Ureter (tissue), 1 donor: Measurements from ENCODE around the gene DNMT1. TPM values are rescaled to one million over a fixed set of nuclear protein-coding genes. Genes with fewer than 3 reads are reported as not detected.

Experiments
- DNase-seq: peaks from one replicate; pipeline ENCODE4 v3.0.0-alpha.2; 2020; ENCODE audit warnings: low spot score
- total RNA-seq: library from RNA; stranded (reverse); gene quantifications from one replicate; pipeline ENCODE4 v1.2.4, GENCODE V29; 2023
- donor health status: DM: yes; HTN: yes; CAD: no.

The DNMT1 gene
- total RNA-seq, 1 donor from 2014 or later, result 61.1 TPM

DNA sequence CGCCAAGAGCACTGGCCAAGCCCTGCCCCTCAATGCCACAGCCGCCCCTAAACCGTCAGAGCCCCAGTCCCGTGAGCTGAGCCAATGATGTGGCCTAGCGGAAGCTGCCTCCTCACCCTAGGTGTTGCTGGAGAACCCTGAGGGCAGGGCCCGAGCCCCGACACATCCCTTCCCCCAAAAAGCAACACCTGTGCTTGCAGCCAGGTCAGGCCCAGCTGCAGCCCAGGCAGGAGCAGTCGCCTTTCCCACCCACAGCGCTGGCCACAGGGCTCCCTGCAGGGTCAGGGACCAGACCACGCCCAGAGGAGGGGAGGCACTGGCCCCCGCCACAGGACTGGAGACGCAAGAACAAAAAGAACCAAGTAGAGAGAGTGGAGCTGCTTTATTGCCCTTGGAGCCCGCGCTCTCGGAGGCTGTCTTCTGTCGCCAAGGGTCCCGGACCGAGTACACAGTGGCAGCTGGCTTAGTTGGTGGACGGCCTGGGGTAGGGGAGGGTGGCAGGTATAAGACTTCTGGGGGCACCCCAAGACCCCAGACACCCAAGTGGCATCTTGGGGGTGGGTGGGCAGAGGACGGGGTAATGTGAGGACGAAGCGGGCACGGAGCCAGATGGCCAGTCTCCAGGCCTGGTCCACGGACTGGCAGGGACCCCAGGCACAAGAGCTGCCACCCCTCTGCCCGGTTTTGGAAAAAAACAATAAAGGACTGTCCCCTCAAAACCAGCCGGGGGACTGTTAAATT lies 79.9 kb downstream of the DNMT1 start:
- DNase-seq, result peak; percentile 45

DNA sequence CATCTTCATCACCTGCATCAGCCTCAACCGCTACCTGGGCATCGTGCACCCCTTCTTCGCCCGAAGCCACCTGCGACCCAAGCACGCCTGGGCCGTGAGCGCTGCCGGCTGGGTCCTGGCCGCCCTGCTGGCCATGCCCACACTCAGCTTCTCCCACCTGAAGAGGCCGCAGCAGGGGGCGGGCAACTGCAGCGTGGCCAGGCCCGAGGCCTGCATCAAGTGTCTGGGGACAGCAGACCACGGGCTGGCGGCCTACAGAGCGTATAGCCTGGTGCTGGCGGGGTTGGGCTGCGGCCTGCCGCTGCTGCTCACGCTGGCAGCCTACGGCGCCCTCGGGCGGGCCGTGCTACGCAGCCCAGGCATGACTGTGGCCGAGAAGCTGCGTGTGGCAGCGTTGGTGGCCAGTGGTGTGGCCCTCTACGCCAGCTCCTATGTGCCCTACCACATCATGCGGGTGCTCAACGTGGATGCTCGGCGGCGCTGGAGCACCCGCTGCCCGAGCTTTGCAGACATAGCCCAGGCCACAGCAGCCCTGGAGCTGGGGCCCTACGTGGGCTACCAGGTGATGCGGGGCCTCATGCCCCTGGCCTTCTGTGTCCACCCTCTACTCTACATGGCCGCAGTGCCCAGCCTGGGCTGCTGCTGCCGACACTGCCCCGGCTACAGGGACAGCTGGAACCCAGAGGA lies 80.6 kb downstream of the DNMT1 start:
- DNase-seq, result no peak

- DNase-seq, result no peak
Measured at GRCh38 chr19:10113592-10113963, 81.2 kb downstream of the DNMT1 start.

DNA sequence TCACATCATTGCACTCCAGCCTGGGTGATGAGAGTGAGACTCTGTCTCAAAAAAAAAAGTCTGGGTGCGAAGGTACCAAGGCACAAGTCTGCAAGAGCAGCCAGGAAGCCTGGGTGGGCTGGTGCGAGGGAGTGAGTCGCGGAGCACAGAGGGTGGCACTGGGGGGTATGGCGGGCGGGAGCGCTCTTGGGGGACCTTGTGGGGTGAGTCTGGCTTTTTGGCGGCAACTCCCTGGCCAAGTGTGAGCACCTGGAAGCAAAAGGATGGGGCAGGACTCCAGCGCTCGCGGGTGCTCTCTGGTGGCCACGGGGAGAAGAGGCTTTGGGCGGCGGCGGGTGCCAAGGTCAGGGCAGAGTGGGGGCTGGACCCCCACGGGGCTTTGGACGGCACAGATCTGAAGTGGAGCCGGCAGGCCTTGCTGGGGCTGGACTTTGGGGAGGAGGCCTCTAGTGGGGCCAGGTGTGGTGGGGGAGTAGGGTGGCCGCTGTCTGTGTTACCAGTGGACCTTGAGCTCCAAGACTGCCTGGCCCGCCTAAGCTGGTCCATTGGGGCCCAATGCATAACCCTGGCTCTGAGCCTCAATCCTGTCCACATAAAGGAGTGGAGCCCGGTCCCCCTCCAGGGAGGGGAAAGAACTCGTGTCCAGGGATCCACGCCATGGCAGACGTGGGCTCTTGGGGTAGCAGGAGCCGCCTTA lies 81.7 kb downstream of the DNMT1 start:
- DNase-seq, result no peak

DNA sequence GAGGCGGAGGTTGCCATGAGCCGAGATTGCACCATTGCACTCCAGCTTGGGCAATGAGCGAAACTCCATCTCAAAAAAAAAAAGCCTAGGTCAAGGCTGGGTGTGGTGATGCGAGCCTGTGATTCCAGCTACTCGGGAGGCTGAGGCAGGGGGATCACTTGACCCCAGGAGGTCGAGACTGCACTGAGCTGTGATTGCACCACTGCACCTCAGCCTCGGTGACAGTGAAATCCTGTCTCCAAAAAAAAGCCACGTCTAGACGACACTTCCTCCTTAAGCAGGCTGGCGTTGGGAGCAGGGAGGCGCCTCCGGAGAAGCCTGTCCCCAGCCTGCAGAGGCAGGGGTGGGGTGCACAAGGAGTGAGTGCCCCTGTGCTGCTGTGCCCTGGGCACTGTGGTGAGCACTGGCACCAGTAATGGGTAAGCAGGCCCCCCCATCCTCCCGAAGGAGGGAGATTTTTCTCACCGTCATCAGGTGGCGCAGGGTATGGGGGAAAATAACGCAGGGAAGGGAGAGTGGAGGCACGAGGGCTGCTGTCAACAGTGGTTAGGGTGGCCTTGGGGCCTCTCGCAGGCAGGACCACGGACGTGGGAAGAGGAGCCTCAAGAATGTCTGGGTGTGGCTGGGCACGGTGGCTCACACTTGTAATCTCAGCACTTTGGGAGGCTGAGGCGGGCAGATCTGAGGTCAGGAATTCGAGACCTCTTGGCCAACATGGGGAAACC lies 82.6 kb downstream of the DNMT1 start:
- DNase-seq, result no peak

DNA sequence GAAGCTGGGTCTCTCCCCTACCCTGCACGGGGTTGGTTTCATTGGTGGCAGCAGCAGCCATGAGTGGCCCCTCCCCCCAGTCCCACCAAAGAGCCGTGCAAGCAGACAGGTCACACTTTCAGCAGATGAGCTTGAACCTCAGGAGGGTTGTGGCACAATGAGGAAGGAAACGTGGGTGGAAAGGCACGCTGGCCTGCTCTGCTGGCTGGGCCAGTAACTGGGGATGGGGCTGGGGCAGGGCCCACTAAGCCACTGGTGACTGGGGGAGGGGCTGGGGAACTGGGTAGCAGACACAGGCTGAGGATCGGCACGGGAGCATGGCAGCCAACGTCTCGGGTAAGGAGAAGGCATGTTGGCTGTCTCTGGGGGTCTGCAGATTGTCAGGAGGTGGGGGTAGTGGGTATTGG lies 83.3 kb downstream of the DNMT1 start, which contains the start of gene P2RY11:
TSS of gene P2RY11 (plus strand) at position 289 of the 407 bp plus-strand sequence. CDS start at position 318, 29 bp downstream.
- DNase-seq, result no peak

GRCh38 chr19:10110972-10111317 lies 83.8 kb downstream of the DNMT1 start:
- no peak for DNase-seq

DNA sequence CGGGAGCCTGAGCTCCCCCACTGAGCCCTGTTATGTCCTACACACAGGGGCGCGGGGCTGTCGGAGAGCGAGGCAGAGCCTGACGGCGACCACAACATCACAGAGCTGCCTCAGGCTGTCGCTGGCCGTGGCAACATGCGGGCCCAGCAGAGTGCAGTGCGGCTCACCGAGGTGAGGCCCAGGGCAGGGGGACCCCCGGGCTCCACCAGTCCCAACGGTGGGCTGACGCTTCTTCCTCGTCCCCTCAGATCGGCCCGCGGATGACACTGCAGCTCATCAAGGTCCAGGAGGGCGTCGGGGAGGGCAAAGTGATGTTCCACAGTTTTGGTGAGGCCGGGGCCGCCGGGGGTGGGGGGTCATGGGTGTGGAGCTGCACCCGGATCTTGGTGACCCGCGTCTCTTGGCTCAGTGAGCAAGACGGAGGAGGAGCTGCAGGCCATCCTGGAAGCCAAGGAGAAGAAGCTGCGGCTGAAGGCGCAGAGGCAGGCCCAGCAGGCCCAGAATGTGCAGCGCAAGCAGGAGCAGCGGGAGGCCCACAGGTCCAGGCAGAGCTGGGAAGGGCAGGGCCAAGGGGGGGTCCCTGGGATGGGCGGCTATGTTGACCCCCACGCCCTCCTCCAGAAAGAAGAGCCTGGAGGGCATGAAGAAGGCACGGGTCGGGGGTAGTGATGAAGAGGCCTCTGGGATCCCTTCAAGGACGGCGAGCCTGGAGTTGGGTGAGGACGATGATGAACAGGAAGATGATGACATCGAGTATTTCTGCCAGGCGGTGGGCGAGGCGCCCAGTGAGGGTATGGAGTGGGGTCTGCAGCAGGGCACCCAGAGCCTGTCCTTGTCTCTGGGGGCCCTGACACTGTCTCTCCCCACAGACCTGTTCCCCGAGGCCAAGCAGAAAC lies 84.4 kb downstream of the DNMT1 start:
- no peak for DNase-seq

- DNase-seq, result no peak
Measured at GRCh38 chr19:10109528-10109927, 85.2 kb downstream of the DNMT1 start.

GRCh38 chr19:10107817-10108367 lies 86.9 kb downstream of the DNMT1 start:
- DNase-seq, result no peak

DNA sequence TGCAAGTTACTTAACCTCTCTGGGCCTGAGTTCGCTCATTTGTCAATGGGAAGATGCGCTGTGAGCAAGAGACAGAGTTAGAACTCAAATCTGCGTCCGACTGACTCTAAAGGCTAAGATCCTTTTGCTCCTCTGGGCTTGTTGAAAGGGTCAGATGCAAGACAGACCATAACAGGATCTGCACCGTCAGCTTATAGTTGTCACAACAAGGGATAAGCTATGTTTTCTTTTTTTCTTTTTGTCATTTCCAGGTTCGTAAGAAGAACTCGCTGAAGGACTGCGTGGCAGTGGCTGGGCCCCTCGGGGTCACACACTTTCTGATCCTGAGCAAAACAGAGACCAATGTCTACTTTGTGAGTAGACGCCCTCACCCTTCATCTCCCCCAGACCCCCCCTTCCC lies 87.5 kb downstream of the DNMT1 start:
- no peak for DNase-seq

DNA sequence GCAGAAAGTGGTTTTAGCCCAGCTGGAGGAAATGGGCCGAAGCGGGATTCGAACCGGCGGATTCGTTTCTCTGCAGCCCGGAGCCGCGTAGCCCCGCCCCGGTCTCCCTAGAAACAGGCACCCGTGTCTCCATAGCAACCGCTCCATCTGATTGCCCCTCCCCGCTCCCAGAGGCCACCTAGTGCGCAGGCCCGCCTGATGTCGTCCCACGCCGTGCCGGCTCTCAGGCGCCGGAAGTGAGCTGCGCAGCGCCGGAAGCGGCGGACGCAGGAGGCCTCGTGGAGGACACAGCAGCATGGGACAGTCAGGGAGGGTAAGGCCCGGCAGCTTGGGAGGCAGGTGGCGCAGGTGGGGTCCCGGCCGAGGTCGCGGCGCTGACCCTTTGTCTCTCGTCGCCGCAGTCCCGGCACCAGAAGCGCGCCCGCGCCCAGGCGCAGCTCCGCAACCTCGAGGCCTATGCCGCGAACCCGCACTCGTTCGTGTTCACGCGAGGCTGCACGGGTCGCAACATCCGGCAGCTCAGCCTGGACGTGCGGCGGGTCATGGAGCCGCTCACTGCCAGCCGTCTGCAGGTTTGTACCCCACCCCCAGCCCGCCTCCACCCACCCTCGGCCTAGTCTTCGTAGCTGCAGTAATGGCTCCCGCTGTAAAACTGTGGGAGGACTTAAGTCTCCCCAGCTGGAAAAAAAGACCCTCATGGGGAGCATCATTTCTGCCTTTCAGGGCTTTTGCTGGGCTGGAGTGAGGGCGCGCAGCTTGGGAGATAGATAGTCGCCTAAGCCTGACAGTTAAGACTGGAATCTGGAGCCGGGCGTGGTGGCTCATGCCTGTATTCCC lies 88.4 kb downstream of the DNMT1 start, which contains the start of gene PPAN:
TSS of gene PPAN (plus strand) at position 263 of the 837 bp plus-strand sequence. CDS start at position 296, 33 bp downstream.
- peak; percentile 98 for DNase-seq

GRCh38 chr19:10105509-10106099 lies 89.1 kb downstream of the DNMT1 start:
- DNase-seq, result no peak

DNA sequence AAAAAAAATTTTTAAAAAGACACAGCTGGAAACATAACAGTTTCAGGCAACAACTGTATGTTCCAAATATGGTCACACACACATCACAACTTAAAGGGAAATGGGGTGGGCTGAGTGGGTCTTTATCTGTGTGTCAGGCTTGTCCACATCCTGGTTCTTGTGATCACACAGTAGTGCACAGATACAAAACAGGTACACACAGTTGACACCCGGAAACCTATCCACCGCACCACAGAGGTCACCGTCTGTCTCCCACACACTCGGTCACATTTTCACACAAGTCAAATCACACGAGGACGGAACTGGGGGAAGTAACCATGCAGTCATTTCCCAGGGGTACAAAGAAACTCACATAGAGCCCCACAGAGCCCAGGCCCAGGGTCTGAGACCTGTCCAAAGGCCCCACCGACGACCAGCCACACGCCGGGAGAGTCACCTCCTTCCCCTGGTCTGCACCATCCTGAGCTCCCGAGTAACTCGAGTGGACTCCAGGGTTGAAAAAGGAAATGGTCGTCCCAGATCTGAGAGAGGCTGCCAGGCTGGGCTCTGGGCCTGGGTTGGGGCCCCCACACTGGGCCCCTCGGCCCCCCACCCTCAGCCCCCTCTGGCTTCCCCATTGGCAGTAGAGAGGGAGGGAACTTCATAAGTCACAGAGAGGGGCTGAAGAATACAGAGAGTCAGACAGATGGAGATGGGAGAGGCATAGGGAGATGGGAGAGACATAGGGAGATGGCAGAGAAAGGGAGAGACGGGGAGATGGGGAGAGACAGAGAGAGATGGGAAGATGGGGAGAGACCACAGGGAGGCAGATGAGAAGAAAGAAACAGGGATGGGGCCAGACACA lies 89.9 kb downstream of the DNMT1 start:
- DNase-seq, result no peak

- DNase-seq, result no peak
Measured at GRCh38 chr19:10104130-10104513, 90.6 kb downstream of the DNMT1 start.

DNA sequence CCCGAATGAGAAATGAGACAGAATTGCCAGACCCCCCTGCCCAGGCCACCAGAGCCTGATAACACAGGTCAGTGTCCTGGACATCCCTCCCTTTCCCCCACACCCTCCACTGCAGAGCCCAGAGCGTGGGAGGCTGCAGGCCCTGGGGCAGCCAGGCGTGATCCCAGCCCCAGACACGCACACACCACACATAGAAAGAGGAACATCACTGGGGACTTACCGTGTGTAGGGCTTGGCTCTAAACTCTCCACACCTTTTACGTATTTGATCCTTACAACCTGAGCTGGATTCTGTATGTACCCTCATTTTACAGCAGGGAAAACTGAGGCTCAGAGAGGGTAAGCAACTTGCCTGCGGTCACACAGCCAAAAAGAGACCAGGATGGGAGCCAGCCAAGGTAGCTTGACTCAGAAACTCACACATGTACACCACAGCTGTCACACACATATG lies 91.9 kb downstream of the DNMT1 start:
- DNase-seq, result no peak

DNA sequence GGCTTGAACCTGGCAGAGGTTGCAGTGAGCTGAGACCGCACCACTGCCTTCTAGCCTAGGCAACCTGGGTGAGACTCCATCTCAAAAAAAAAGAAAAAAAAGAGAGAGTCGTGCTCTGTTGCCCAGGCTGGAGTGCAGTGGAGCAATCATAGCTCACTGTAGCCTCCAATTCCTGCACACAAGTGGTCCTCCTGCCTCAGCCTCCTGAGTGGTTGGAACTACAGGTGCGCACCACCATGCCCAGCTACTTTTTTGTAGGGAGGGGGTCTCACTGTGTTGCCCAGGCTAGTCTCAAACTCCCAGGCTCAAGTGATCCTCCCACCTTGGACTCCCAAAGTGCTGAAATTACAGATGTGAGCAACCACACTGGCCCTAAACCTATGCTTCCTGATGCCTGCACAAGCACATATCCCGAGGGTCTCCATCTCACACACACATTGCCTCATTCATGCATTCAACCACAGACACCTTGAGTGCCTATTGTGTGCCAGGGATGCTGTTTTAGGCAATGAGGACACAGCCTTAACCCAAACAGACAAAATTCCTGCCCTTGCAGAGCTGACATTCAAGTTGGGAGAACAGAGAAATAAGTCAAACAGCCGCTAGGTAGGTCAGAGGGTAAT lies 94.5 kb downstream of the DNMT1 start:
- no peak for DNase-seq

DNA sequence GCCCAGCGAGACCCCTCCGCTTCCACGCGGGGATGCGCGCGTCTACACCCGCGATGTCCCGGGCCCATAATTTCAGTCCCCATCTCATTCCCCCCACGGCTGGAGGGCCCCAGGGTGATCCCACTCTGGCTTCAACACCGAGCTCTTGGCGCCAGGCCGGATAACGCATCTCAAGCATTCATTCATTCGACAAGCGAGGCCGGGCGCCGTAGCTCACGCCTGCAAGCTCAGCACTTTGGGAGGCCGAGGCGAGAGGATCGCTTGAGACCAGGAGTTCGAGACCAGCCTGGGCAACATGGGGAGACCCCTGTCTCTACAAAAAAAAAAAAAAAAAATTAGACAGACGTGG lies 98.2 kb downstream of the DNMT1 start:
- DNase-seq, result no peak
